ENCODE measurements around the gene PRICKLE4. TPM values are rescaled to one million over a fixed set of nuclear protein-coding genes. Genes with fewer than 3 reads are reported as not detected.
A peak's percentile ranks its signal among the peaks of the same experiment; 100 is the strongest.

PRICKLE4 gene
- total and polyA plus RNA-seq, 2 experiments from 2014 or later = 9.3 to 22.5 TPM

- Histone ChIP-seq H3K4me1 (ENCODE audit: low read depth) (peaks cover 4% of the 10 kb centered on the region), H3K9me3 (ENCODE audit: low read depth) (no peaks in the 10 kb centered on the region), H3K36me3 (peaks cover 28% of the 10 kb centered on the region)
Observed at GRCh38 chr6:41774841-41775240, 5.7 kb upstream of the PRICKLE4 start.

GRCh38 chr6:41775293-41775882, 5.2 kb upstream of the PRICKLE4 start:
- H3K27ac ChIP-seq = no peak overlapping the region
- H3K27me3 ChIP-seq = no peaks in the 10 kb centered on the region
- no peak for TF ChIP-seq CTCF (IDR thresholded peaks at IDR 0.05; ENCODE audit: low read depth, low read length)
- peaks cover 28% of the 10 kb centered on the region for H3K36me3 ChIP-seq
- no peak for DNase-seq (ENCODE audit: low read depth in 1 of 2, low spot score in 1 of 2)
- H3K9me3 ChIP-seq (ENCODE audit: low read depth) = no peaks in the 10 kb centered on the region
- H3K4me1 ChIP-seq (ENCODE audit: low read depth) = peaks cover 4% of the 10 kb centered on the region
- no peak overlapping the region for H3K4me3 ChIP-seq

More at GRCh38 chr6:41774841-41775240, 5.7 kb upstream of the PRICKLE4 start:
- Histone ChIP-seq H3K27ac (no peak overlapping the region), H3K4me3 (no peak overlapping the region), H3K27me3 (no peaks in the 10 kb centered on the region)
- no peak for DNase-seq (ENCODE audit: low read depth in 1 of 2, low spot score in 1 of 2)
- no peak for TF ChIP-seq CTCF (IDR thresholded peaks at IDR 0.05; ENCODE audit: low read depth, low read length)

GRCh38 chr6:41777551-41778285, 2.9 kb upstream of the PRICKLE4 start:
- Histone ChIP-seq H3K9me3 (ENCODE audit: low read depth) (no peaks in the 10 kb centered on the region), H3K36me3 (peaks cover 14% of the 10 kb centered on the region)

GRCh38 chr6:41778895-41779294, 1.7 kb upstream of the PRICKLE4 start:
- DNase-seq (ENCODE audit: low read depth in 1 of 2, low spot score in 1 of 2) = no peak
- H3K27ac ChIP-seq = no peak overlapping the region
- no peak for TF ChIP-seq CTCF (IDR thresholded peaks at IDR 0.05; ENCODE audit: low read depth, low read length)
- H3K4me3 ChIP-seq = peak overlapping the region; percentile 68
- no peaks in the 10 kb centered on the region for H3K9me3 ChIP-seq (ENCODE audit: low read depth)
- peaks cover 6% of the 10 kb centered on the region for H3K4me1 ChIP-seq (ENCODE audit: low read depth)
- H3K27me3 ChIP-seq = no peaks in the 10 kb centered on the region
- peaks cover 13% of the 10 kb centered on the region for H3K36me3 ChIP-seq

More at GRCh38 chr6:41777551-41778285, 2.9 kb upstream of the PRICKLE4 start:
- H3K27ac ChIP-seq = no peak overlapping the region
- DNase-seq (ENCODE audit: low read depth in 1 of 2, low spot score in 1 of 2) = no peak
- no peaks in the 10 kb centered on the region for H3K27me3 ChIP-seq
- H3K4me1 ChIP-seq (ENCODE audit: low read depth) = peaks cover 6% of the 10 kb centered on the region
- TF ChIP-seq CTCF (IDR thresholded peaks at IDR 0.05; ENCODE audit: low read depth, low read length) = no peak
- H3K4me3 ChIP-seq = no peak overlapping the region

GRCh38 chr6:41779336-41779735, 1.2 kb upstream of the PRICKLE4 start:
- TF ChIP-seq CTCF (IDR thresholded peaks at IDR 0.05; ENCODE audit: low read depth, low read length) = no peak
- Histone ChIP-seq H3K4me3 (peak overlapping the region; percentile 68), H3K27ac (no peak overlapping the region)

More at GRCh38 chr6:41779336-41779735, 1.2 kb upstream of the PRICKLE4 start:
- DNase-seq (ENCODE audit: low read depth in 1 of 2, low spot score in 1 of 2) = no peak
- no peaks in the 10 kb centered on the region for H3K9me3 ChIP-seq (ENCODE audit: low read depth)
- H3K27me3 ChIP-seq = no peaks in the 10 kb centered on the region
- H3K36me3 ChIP-seq = peaks cover 12% of the 10 kb centered on the region
- H3K4me1 ChIP-seq (ENCODE audit: low read depth) = peaks cover 9% of the 10 kb centered on the region
